PFSK-1 (cell line): ENCODE data around the gene GPX2.

Experiments
- FOXP2 ChIP-seq: optimal IDR thresholded peaks from 2 replicates; pipeline ENCODE3; 2011; ENCODE audit warnings: borderline replicate concordance, control low read depth, inconsistent platforms; ENCODE audit not compliant: insufficient read depth; ENCODE audit errors: extremely low read length, extremely low read depth
- POLR2AphosphoS5 ChIP-seq: IDR thresholded peaks from 2 replicates; pipeline ENCODE4 v1.6.1; 2012; ENCODE audit warnings: low read depth, mild to moderate bottlenecking, control low read depth, low read length, moderate library complexity
- REST ChIP-seq, 2 experiments: IDR thresholded peaks; 2 replicates each; pipeline versions ENCODE4 v1.6.1 to v1.8.0; 2011 to 2012; ENCODE audit warnings: low read depth in 2 of 2, low read length in 2 of 2, control low read depth in 1 of 2, inconsistent platforms in 1 of 2, mild to moderate bottlenecking in 1 of 2, moderate library complexity in 1 of 2; ENCODE audit not compliant: insufficient read depth in 1 of 2
- SIN3A ChIP-seq: IDR thresholded peaks from 2 replicates; pipeline ENCODE4 v1.6.1; 2012; ENCODE audit warnings: mild to moderate bottlenecking, low read length, moderate library complexity, borderline replicate concordance; ENCODE audit not compliant: insufficient read depth
- TAF1 ChIP-seq: IDR thresholded peaks from 2 replicates; pipeline ENCODE4 v1.6.1; 2012; ENCODE audit warnings: low read length, control low read depth, borderline replicate concordance; ENCODE audit not compliant: insufficient read depth

Gene GPX2

GRCh38 chr14:64910847-64911495 is 31.6 kb downstream of the GPX2 start:
- TF ChIP-seq REST (IDR thresholded peaks at IDR 0.05; ENCODE audit: insufficient read depth in 1 of 2, low read depth in 2 of 2, low read length in 2 of 2) (no peak), SIN3A (no peak), TAF1 (no peak), FOXP2 (no peak), POLR2AphosphoS5 (no peak)

GRCh38 chr14:64906022-64906421 is 36.5 kb downstream of the GPX2 start:
- TF ChIP-seq FOXP2 (no peak), SIN3A (no peak), TAF1 (no peak)

GRCh38 chr14:64899958-64900357 is 42.6 kb downstream of the GPX2 start:
- TF ChIP-seq FOXP2 (no peak), REST (IDR thresholded peaks at IDR 0.05; ENCODE audit: insufficient read depth in 1 of 2, low read depth in 2 of 2, low read length in 2 of 2) (no peak), SIN3A (no peak), POLR2AphosphoS5 (no peak)

GRCh38 chr14:64891839-64892375 is 50.6 kb downstream of the GPX2 start:
- TF ChIP-seq TAF1, result no peak
- TF ChIP-seq POLR2AphosphoS5, result no peak
- TF ChIP-seq FOXP2, result no peak
- TF ChIP-seq REST (IDR thresholded peaks at IDR 0.05; ENCODE audit: insufficient read depth in 1 of 2, low read depth in 2 of 2, low read length in 2 of 2), result no peak
- TF ChIP-seq SIN3A, result no peak

- no peak for TF ChIP-seq REST (IDR thresholded peaks at IDR 0.05; ENCODE audit: insufficient read depth in 1 of 2, low read depth in 2 of 2, low read length in 2 of 2)
Observed at GRCh38 chr14:64891173-64891838, 51.2 kb downstream of the GPX2 start.
